A549 (cell line): ENCODE data around the gene RBX1.

ENCODE experiments used
- CBX2 ChIP-seq: fragments of 200-600 bp; sonication (generic); IDR thresholded peaks from 2 replicates; pipeline ENCODE4 v1.6.1; 2016; ENCODE audit warnings: low read depth, mild to moderate bottlenecking, borderline replicate concordance
- CEBPB ChIP-seq, 2 experiments: fragments of >200 bp in 1 of 2; sonication (Bioruptor Twin) in 1 of 2; formaldehyde crosslinking in 1 of 2; IDR thresholded peaks; 2 replicates each; pipeline ENCODE4 v1.6.1; 2012 to 2016
- CHD4 ChIP-seq: fragments of 200-600 bp; sonication (generic); IDR thresholded peaks from 2 replicates; pipeline ENCODE4 v1.6.1; 2016; ENCODE audit warnings: antibody characterized with exemption, mild to moderate bottlenecking, borderline replicate concordance
- FOSB ChIP-seq: fragments of 250-450 bp; sonication (Bioruptor Pico); IDR thresholded peaks from 2 replicates; pipeline ENCODE4 v1.5.0; 2020; ENCODE audit warnings: mild to moderate bottlenecking, moderate library complexity
- MAFK ChIP-seq: fragments of 450-650 bp; IDR thresholded peaks from 2 replicates; pipeline ENCODE4 v1.6.1; 2014; ENCODE audit not compliant: partially characterized antibody
- MYC ChIP-seq: IDR thresholded peaks from 2 replicates; pipeline ENCODE4 v1.6.1; 2012; ENCODE audit warnings: mild to moderate bottlenecking, inconsistent platforms, low read length, improper control_type of control experiment, borderline replicate concordance
- RNF2 ChIP-seq: fragments of 200-600 bp; sonication (generic); IDR thresholded peaks from 2 replicates; pipeline ENCODE4 v1.6.1; 2016; ENCODE audit warnings: low read depth, mild to moderate bottlenecking, antibody characterized with exemption, moderate library complexity, borderline replicate concordance
- TF ChIP-seq, protein P1 (sequence below): fragments of >200 bp; sonication (Bioruptor Twin); formaldehyde crosslinking; IDR thresholded peaks from 3 replicates; pipeline ENCODE4 v1.5.1; 2016
- TF ChIP-seq, protein P2 (sequence below): fragments of 450-650 bp; IDR thresholded peaks from 2 replicates; pipeline ENCODE4 v1.6.1; 2014; ENCODE audit warnings: antibody characterized with exemption

DNA sequence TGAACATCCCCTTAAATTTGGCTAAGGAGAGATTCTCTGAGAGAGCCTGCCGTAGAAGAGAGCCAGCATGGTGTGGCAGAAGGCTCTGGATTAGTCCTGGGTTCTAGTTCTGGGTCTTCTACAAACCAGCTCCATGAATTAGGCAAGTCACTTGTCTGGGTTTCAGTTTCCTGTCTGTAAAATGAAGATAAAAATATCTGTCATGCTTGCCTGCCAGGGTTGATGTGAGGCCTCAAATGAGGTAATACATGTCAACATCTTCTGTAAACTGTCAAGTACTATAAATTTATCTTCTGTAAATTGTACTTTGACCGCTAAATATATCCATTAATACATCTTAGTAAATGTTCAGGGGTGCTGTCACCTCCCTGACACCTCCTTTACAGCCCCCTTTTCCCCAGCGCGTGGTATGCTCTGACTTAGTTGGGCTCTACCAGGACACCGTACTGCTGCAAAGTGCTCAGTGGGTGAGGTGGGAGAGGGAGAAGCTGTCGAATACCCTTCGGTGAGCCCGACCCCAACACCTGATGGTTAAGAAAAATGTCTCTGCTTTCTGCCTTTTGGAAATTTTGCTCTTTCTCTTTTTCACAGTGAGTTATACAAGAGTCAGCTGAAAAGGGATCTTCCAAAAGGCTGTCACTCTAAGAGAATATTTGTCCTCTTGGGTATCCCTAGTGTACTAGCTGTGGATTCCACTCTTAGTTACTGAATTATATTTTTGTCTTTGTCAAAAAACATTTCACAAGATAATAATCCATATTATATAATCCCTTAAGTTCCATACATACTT, 15.0 kb downstream of the RBX1 start:
- TF ChIP-seq MAFK = no peak
- TF ChIP-seq, protein P1, sequence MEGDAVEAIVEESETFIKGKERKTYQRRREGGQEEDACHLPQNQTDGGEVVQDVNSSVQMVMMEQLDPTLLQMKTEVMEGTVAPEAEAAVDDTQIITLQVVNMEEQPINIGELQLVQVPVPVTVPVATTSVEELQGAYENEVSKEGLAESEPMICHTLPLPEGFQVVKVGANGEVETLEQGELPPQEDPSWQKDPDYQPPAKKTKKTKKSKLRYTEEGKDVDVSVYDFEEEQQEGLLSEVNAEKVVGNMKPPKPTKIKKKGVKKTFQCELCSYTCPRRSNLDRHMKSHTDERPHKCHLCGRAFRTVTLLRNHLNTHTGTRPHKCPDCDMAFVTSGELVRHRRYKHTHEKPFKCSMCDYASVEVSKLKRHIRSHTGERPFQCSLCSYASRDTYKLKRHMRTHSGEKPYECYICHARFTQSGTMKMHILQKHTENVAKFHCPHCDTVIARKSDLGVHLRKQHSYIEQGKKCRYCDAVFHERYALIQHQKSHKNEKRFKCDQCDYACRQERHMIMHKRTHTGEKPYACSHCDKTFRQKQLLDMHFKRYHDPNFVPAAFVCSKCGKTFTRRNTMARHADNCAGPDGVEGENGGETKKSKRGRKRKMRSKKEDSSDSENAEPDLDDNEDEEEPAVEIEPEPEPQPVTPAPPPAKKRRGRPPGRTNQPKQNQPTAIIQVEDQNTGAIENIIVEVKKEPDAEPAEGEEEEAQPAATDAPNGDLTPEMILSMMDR = no peak
- TF ChIP-seq RNF2 = no peak
- TF ChIP-seq MYC = no peak
- TF ChIP-seq FOSB = no peak
- TF ChIP-seq CHD4 = no peak
- TF ChIP-seq CBX2 = no peak
- no peak for TF ChIP-seq CEBPB (IDR thresholded peaks at IDR 0.05)
- TF ChIP-seq, protein P2, sequence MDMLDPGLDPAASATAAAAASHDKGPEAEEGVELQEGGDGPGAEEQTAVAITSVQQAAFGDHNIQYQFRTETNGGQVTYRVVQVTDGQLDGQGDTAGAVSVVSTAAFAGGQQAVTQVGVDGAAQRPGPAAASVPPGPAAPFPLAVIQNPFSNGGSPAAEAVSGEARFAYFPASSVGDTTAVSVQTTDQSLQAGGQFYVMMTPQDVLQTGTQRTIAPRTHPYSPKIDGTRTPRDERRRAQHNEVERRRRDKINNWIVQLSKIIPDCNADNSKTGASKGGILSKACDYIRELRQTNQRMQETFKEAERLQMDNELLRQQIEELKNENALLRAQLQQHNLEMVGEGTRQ = no peak
